SIG-M5 treated with dmso at 0.1 percent for 504 hours (cell line): Measurements from ENCODE around the gene USP32.
A peak's percentile ranks its signal among the peaks of the same experiment; 100 is the strongest.
"Not testable (repeated sequence)": the region's sequence is repeated elsewhere in the genome, so short reads cannot be mapped to it uniquely, and the experiment has no call there.

Experiments
- DNase-seq: peaks from one replicate; lab custom pipeline; 2025; ENCODE audit not compliant: unreplicated experiment; lab: John Stamatoyannopoulos, UW

USP32 gene

DNA sequence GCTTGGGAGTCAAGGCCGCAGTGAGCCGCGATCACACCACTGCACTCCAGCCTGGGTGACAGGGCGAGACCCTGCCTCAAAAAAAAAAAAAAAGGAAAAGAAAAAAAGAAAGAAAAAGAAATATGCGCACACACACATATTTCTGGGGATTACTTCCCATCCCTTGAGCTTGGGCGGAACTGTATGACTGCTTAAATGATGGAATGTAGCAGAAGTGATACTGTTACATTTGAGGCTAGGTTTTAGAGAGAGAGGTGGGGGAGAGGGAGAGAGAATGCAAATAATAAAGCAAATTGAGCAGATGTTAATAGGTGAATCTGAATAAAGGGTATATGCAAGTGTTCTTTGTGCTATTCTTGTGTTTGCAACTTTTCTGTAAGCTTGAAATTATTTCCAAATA lies 12.0 kb upstream of the USP32 start:
- no peak for DNase-seq

GRCh38 chr17:60403523-60403810 lies 11.5 kb upstream of the USP32 start:
- no peak for DNase-seq

- DNase-seq = no peak
These were observed 9.9 kb upstream of the USP32 start for GRCh38 chr17:60401819-60402218.

DNA sequence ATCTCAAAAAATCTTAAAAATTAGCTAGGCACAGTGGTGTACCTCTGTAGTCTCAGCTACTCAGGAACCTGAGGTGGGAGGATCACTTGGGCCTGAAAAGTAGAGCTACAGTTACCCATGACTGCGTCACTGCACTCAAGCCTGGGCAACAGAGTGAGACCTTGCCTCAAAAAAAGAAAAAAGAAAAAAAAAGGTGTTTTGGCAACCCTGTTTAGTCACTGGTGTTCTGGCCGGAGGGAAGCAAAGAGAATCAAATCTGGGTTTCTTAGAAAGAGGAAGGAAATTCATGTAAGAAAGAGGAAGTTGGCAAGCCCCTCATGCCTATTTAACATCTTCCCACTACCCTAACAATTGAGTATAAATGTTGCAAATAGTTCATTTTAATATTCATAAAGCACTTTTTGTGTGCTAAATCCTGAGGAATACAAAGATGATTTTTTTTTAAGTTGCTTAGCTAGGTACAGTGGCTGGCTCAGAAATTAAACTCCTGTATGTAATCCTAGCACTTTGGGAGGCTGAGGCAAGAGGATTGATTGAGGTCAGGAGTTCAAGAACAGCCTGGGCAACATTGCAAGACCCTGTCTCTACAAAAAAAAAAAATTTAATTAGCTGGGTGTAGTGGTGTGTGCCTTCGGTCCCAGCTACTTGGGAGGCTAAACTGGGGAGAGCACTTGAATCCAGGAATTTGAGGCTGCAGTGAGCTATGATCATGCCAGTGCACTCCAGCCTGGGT lies 6.5 kb upstream of the USP32 start:
- peak; percentile 97 for DNase-seq

- no peak for DNase-seq
These were observed 4.5 kb upstream of the USP32 start for GRCh38 chr17:60396412-60396811.

DNA sequence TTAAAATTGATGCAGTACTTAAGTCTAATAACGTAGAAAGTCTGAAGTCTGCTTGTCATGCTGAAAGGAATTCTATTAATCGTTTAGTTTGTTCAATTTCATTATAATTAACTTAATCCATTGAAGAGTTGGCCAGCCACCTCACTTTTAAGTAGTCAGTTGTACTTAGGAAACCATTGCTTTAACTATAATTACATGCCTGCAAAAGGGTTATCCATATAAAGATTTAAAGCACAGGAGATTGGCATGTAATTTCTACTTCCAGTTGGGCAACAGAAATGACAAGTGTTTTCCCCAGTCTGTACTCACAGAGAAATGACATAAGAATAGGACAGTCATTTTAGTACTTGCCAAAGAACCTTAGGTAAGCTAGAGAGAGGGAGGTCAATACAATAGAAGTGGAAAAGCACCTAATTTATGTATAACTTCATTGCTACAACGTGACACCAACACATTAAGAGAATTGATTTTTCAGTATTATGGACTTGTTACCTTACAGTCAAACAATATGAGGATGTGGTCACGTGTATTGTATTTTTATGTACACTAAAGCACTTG lies 3.7 kb upstream of the USP32 start:
- DNase-seq = peak; percentile 89

- peak; percentile 97 for DNase-seq
These were observed 2.1 kb upstream of the USP32 start for GRCh38 chr17:60393840-60394723.

GRCh38 chr17:60392845-60393702 lies 1.1 kb upstream of the USP32 start:
- DNase-seq = peak; percentile 89

DNA sequence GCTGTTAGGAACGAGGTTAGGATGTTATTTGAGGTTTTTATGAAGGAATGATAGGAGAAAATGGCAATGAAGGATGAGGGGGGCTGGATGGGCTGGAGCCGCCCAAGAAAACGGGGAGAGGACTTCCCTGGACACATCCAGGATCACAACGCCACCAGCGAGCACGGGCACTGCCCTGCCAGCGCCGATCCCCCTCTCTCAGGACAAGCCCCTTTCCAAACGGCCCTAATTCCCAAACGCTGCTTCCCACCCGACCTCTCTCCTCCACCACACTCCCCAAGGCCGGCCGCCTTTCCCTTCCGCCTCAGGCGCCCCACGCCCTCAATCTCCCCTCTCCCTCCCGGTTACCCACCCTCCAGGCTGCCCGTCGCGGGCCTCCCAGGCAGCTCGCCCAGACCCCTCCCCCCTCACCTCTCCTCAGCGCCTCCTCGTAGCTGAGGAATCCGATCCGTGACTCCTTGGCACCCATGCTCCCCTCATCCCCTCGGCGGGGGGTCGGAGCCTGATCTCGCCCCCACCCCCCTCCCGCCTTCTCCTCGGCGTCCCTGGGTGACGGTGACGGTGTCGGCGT lies 377 bp downstream of the USP32 start:
- DNase-seq = no peak

DNA sequence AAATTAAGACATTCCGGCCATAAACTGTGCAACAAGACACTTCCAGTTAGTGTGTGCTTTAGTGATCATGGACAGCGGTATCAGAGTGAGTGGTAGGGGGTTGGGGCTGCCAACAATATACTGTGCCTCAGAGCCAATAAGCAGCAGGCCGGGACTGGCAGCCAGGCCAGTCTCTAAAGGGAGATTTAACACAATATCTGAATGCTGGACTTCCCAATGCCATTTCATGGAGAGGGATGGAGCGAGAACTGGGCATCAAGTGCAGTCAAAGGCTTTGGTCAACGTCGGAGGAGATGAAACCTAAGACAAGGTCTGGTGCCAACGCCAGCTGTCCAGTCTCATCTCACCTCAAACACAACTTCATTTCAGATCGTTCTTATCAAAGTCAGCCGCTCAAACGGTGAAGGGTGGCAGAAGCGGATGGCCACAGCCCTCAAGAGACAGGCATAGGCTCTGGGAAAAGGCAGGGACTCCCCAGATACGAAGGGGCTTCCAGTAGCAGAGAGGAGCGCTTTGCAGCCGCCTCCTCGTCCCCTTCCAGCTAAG lies 935 bp downstream of the USP32 start:
- DNase-seq = peak; percentile 88

DNA sequence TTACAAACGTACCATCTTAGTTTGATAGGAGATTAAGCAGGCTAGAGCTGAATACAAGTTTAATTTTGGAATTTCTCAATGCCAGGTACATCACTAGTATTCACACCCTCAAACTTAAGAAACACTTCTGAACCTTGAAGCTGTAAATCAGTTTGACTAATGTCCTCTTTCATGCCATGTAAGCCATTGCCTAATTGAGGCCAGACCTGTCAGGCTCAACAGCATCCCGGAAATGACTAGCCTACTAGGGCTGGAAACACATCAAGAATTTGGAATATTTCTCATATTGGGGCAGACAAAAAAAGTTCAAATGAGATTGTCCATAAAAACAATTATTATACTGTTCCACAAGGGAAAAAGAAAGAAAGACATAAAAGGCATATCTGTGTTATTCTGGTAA lies 1.7 kb downstream of the USP32 start:
- DNase-seq = peak; percentile 65

DNA sequence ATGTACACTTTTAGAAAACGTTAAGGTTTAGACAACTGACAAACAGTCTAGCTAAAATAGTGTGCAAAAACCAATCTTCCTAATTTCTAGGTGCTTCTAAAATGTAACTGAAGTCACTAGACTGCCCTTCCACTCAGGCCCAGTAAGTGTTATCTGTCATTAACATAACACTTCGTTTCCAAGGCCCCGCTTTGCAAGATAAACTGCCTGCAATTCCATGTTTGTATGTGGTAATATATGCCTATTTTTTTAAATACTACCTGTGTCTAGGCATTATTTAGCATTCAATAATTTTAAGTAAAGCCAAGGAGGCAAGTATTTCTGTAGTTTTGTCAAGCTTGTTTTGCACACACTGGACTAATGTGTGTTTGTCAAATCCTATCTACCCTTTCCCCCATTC lies 3.2 kb downstream of the USP32 start:
- DNase-seq = no peak

- no peak for DNase-seq
These were observed 4.3 kb downstream of the USP32 start for GRCh38 chr17:60387666-60388065.

GRCh38 chr17:60386147-60387058 lies 5.5 kb downstream of the USP32 start:
- DNase-seq = no peak

DNA sequence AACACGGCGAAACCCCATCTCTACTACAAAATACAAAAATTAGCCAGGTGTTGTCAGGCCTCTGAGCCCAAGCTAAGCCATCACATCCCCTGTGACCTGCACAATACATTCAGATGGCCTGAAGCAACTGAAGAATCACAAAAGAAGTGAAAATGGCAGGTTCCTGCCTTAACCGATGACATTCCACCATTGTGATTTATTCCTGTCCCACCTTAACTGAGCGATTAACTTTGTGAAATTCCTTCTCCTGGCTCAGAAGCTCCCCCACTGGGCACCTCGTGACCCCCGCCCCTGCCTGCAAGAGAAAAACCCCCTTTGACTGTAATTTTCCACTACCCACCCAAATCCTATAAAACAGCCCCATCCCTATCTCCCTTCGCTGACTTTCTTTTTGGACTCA lies 7.0 kb downstream of the USP32 start:
- not testable (repeated sequence) for DNase-seq

- no peak for DNase-seq
These were observed 8.6 kb downstream of the USP32 start for GRCh38 chr17:60383379-60383778.

DNA sequence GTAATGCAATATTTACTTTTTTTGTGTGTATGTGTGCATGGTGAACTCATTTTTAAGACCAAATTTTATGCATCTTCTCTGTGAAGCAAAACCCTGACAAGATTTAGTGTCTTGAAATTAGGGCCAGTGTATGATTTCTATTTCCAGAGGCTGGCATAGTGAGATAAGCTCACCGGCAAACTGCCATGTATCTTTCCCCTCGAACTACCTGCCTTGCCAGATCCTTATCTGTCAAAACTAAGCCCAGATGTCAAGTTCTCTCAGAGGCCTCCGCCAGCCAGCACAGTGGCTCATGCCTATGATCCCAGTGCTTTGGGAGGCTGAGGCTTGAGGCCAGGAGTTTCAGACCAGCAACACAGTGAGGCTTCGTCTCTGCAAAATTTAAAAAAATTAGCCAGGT lies 10.0 kb downstream of the USP32 start:
- no peak for DNase-seq

- not testable (repeated sequence) for DNase-seq
These were observed 12.5 kb downstream of the USP32 start for GRCh38 chr17:60379461-60379860.

GRCh38 chr17:60378187-60378586 lies 13.7 kb downstream of the USP32 start:
- not testable (repeated sequence) for DNase-seq
